H1 (cell line): ENCODE measurements around the gene TOM1. TPM values are rescaled to one million over a fixed set of nuclear protein-coding genes. Genes with fewer than 3 reads are reported as not detected.

ENCODE experiments used
- RAD21 ChIP-seq, 2 experiments: IDR thresholded peaks in 1 of 2; conservative IDR thresholded peaks in 1 of 2; 2 replicates each; pipeline ENCODE4 v1.6.1; 2011; ENCODE audit warnings: low read depth in 2 of 2, low read length in 2 of 2, improper control_type of control experiment in 1 of 2, inconsistent platforms in 1 of 2, mild to moderate bottlenecking in 1 of 2, moderate library complexity in 1 of 2
- polyA plus RNA-seq, 7 experiments: library from polyadenylated mRNA; depleted of rRNA in 3 of 7; stranded (reverse) in 5 of 7; unstranded in 2 of 7; fragments of >200 nt in 5 of 7; fragments of 200-250 nt in 2 of 7; gene quantifications; 1 replicate in 5 of 7; 2 replicates in 1 of 7; 4 replicates in 1 of 7; pipeline versions ENCODE4 v1.2.1 to v1.2.3, GENCODE V29; 2011 to 2013; ENCODE audit warnings: missing spikeins in 2 of 7, mixed read lengths in 2 of 7
- total RNA-seq: library from RNA; stranded (reverse); fragmentation: NEBNext Ultra II Directional; extraction: Animal tissue kit (Norgen Biotek cat#: 25700); gene quantifications from 2 replicates; pipeline ENCODE4 v1.2.1, GENCODE V29; 2021

Gene TOM1
- total and polyA plus RNA-seq, 2 of the 8 experiments (the other 6 are each of a cell fraction or from before 2014, with no cell fraction given), result 25.1 to 39.2 TPM

GRCh38 chr22:35318346-35319215 is 18.9 kb downstream of the TOM1 start (continued):
- no peak for TF ChIP-seq RAD21 (IDR thresholded peaks at IDR 0.05 in 1 of 2, conservative IDR thresholded peaks at IDR 0.05 in 1 of 2; ENCODE audit: low read depth in 2 of 2, low read length in 2 of 2)
